ENCODE results near the gene MRPL55.

The MRPL55 gene

GRCh38 chr1:228109073-228109961 is at the start of gene MRPL55:
TSS of gene MRPL55 (minus strand) at chr1:228109299. CDS start at chr1:228108260, 1,039 bp downstream.
- DNase-seq = peak; percentile 95

DNA sequence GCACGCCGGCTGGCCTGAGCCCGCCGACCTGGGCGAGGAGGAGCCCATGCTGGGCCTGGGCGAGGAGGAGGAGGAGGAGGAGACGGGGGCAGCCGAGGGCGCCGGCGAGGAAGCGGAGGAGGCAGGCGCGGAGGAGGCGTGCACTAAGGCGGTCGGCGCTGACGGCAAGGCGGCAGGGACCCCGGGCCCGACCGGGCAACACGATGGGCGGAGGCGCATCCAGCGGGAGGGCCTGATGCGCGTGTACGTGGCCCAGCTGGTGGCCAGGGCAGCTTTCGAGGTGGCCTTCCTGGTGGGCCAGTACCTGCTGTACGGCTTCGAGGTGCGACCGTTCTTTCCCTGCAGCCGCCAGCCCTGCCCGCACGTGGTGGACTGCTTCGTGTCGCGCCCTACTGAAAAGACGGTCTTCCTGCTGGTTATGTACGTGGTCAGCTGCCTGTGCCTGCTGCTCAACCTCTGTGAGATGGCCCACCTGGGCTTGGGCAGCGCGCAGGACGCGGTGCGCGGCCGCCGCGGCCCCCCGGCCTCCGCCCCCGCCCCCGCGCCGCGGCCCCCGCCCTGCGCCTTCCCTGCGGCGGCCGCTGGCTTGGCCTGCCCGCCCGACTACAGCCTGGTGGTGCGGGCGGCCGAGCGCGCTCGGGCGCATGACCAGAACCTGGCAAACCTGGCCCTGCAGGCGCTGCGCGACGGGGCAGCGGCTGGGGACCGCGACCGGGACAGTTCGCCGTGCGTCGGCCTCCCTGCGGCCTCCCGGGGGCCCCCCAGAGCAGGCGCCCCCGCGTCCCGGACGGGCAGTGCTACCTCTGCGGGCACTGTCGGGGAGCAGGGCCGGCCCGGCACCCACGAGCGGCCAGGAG is 49.3 kb upstream of the MRPL55 start:
- DNase-seq = no peak

GRCh38 chr1:228157729-228158126 is 48.6 kb upstream of the MRPL55 start:
- DNase-seq = no peak

DNA sequence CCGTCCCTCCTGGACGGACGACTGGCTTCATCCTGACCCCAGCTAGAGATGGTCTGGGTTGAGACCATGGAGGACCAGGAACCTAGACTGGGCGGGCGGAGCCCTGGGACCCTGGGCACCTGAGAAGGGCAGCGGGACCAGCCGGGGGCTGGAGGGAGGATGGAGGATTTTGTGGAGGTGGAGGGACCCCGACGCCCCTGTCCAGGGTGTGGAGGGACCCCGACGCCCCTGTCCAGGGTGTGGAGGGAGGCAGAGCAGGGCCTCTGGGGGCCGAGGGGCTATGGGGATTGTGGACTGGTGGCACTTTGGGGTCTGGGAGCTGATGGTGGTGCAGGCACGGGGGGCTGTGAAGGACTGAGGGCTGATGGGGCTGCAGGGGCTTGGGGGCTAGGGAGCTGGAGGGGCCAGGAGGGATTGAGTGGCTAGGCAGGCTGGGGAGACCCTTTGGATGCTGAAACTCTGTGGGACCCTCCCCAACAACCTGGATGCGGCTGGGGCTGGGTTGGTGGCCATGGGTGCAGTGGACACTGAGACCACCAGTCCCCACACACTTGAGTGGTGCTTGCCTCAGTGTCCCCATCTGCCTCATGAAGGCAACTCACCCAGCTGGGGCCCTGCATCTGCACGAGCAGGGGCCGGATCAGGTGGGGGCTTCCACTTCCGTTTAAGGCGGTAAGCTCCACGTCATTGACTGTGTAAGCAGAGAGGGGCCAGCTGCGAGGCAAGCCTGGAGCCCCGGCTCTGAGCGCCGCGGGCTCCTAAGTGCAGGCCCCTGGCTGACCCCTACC is 48.0 kb upstream of the MRPL55 start:
- DNase-seq = no peak

- no peak for DNase-seq
Observed at GRCh38 chr1:228156515-228156881, 47.4 kb upstream of the MRPL55 start.

GRCh38 chr1:228155596-228156514 is 46.8 kb upstream of the MRPL55 start:
- no peak for DNase-seq

DNA sequence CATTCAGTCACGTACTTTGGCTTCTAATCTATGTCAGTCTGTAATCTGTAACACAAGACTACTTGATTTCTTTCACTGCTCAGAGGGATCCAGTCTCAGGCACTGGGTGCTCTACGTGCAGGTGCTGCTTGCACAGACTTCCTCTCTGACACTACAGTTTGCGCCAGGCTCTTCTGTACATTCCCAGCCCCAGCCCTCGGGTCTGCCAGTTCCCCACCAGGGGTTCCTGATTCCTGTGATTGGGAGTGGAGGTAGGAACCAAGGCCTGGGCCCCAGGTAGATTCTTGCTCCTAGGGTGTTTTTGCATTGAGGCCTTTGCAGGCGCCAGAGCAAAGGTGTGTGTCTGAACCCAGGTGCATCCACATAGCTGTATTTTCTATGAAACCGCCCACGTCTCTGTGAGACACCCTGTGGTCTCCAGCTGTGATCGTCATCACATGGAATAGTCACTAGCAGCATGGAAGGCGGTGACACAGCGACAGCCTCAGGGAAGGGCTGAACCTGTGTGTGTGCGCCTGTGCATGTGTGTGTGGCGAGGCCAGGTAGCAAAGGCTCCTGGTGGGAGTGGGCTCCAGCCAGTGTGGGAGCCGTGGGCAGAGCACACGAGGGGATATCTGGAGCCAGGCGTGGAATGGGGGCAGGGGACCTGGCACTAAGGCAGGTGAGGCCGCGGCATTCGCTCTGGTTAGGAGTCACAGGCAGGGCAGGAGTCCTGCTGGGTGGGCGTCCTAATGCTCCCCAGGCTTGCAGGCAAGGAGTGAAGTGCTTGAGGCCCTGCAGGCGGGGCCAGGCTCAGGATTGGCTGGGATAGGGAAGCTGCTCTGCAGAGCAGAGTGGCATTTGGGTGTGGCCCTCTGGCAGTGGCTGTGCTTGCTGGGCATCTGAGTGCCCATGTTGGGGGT is 45.8 kb upstream of the MRPL55 start:
- no peak for DNase-seq

GRCh38 chr1:228154021-228154669 is 45.0 kb upstream of the MRPL55 start:
- no peak for DNase-seq

GRCh38 chr1:228152918-228153258 is 43.8 kb upstream of the MRPL55 start:
- no peak for DNase-seq

- DNase-seq = no peak
Observed at GRCh38 chr1:228152097-228152917, 43.2 kb upstream of the MRPL55 start.

- DNase-seq = no peak
Observed at GRCh38 chr1:228151180-228151925, 42.3 kb upstream of the MRPL55 start.

DNA sequence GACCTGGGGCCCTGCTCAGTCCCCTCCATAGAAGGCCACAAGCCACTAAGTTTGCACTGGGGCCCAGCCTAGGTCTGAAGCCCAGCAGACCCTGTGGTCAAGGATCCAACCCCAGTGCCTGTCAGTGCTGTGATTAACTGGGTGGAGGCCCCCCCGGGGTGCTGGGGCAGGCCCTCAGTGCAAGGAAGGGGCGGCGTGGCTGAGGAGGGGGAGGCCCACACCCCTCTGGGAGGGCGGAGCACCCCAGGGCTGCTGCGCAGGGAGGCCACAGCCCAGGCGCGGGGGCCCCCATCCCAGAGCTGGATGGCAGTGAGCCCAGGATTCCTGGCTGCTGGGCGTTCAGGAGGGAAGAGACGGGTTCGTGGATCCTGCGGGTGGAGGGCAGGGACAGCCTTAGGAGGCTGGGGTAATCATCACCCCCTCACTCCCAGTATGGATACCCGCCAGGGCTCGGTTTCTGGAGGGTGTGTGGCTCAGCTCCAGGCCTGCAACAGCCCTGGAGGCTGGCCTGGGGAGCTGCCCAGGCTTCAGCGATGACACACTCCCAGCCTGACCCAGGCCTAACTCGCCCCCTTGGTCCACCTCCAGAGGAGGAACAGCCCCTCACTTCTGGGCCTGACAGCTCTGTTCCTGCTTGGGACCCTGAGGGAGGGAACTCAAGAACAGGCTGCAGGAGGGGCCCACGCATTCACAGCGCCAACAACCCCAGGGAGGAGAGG is 41.5 kb upstream of the MRPL55 start:
- peak; percentile 73 for DNase-seq

- peak; percentile 16 for DNase-seq
Observed at GRCh38 chr1:228150120-228150460, 41.0 kb upstream of the MRPL55 start.

DNA sequence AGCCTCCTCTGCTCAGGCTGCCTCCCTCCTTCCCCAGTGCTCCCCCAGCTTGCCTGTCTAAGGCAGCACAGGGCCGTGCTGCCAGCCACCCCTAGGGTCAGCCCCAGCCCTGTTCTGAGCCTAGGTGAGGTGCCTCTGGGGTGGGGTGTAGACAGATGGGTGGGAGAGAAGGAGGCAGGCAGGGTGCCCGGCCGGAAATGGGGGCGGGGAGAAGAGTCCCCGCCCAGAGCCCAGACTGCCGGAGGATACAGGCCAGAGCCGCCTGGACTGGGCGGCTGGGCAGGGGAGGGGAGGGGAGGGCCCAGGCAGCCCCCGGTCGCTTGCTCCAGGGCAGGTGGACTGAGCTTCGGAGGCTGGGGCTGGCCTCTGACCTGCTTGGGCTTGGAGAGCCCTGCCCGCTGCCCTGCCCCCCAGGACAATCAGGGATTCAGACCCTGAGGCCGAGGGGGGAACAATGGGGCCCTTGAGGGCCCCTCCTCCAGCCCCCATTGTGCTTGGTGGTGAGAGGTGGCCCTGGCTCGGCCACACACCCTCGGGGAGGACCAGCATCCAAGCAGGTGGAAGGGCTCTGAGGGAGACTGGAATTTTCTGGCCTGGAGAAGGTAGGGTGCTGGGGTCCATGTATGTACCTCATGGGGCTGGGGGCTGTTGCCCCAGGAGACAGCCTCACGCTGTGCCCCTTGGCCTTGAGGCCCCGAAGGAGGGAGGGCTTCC is 40.5 kb upstream of the MRPL55 start, which contains the start of gene GJC2:
GJC2 (plus strand) TSS at position 525 of the 714 bp plus-strand sequence. CDS start 7,829 bp downstream, outside the sequence.
- DNase-seq = no peak

DNA sequence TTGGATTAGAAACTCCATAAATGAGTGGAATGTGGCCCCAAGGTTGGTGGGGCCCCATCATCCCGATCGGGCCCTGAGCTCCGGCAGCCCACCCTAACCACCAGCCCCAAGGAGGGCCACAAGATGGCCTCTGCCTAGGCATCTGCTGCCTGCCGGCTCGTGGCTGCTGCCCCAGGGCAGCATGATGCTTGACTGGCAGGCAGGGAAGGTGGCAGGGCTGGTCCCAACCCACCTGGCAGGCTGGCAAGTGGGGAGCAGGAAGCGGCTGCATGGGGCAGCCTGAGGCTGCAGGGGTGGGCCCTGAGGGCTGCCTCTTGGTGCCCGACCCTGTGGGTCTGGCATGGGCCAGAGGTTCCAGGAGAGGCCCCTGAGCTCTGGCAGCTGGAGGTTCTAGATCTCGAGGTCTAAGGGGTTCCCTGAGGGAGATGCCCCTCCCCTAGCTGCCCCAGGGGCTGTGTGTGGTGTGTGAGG is 39.9 kb upstream of the MRPL55 start:
- peak; percentile 11 for DNase-seq

DNA sequence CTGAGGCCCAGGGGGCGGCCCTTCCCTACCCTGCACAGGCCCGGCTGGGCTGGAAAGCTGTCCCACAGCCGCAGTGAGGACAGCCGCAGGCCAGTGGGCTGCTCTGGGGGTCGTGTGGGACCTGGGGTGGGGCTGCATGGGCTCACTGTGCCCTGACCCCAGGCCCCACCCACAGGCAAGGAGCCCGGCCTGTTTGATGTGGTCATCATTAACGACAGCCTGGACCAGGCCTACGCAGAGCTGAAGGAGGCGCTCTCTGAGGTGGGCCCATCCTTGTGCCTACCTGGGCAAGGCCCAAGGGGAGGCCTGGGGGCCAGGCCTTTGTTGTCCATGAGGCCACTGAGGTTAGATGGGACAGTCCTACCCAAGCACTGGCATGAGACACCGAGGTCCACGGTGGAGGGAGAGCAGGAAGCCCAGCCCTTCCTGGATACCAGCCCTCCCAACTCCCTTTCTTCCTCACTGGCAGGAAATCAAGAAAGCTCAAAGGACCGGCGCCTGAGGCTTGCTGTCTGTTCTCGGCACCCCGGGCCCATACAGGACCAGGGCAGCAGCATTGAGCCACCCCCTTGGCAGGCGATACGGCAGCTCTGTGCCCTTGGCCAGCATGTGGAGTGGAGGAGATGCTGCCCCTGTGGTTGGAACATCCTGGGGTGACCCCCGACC is 39.2 kb upstream of the MRPL55 start:
- DNase-seq = no peak

- DNase-seq = no peak
Observed at GRCh38 chr1:228147768-228148167, 38.7 kb upstream of the MRPL55 start.
